ENCODE measurements around the gene ALDH5A1. TPM values are rescaled to one million over a fixed set of nuclear protein-coding genes. Genes with fewer than 3 reads are reported as not detected.
A peak's percentile ranks its signal among the peaks of the same experiment; 100 is the strongest.

Gene ALDH5A1
- total RNA-seq, 1 donor from 2014 or later = 14.7 TPM

DNA sequence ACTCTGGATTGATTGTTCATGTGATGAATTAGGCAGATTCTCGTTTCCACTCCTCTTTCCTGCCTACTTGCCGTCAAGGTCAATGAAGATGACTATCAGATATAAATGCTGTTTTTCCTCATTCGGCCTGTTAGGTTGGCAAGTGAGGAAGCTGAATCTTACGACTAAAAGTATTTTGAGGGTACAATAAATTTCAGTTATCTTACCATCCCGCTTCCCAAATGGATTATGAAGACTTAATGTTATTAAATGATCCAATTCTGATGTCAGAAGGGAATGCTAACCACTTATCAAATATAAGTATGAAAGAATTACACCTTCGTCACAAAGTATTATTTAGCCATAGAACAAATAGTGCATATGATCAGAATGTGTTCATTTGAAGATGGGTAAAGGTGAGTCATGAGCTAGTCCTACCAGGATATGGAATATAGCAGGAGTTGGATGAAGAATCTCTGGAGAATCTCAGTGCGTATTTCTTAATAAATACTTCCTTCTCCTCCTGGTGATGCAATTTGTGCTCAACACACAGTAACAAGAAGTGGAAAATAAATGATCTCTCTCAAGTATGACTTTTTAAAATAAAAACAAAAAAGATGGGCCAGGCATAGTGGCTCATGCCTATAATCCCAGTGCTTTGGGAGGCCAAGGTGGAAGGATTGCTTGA is 10.0 kb upstream of the ALDH5A1 start:
- TF ChIP-seq, protein P1, sequence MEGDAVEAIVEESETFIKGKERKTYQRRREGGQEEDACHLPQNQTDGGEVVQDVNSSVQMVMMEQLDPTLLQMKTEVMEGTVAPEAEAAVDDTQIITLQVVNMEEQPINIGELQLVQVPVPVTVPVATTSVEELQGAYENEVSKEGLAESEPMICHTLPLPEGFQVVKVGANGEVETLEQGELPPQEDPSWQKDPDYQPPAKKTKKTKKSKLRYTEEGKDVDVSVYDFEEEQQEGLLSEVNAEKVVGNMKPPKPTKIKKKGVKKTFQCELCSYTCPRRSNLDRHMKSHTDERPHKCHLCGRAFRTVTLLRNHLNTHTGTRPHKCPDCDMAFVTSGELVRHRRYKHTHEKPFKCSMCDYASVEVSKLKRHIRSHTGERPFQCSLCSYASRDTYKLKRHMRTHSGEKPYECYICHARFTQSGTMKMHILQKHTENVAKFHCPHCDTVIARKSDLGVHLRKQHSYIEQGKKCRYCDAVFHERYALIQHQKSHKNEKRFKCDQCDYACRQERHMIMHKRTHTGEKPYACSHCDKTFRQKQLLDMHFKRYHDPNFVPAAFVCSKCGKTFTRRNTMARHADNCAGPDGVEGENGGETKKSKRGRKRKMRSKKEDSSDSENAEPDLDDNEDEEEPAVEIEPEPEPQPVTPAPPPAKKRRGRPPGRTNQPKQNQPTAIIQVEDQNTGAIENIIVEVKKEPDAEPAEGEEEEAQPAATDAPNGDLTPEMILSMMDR (conservative IDR thresholded peaks at IDR 0.05) = no peak
- H3K27ac Mint-ChIP-seq = no peak overlapping the region
- H3K9me3 Mint-ChIP-seq = no peaks in the 10 kb centered on the region
- no peaks in the 10 kb centered on the region for H3K4me1 Mint-ChIP-seq (ENCODE audit: unreplicated experiment)
- no peak overlapping the region for H3K4me3 Mint-ChIP-seq
- no peaks in the 10 kb centered on the region for H3K27me3 Mint-ChIP-seq
- no peak for DNase-seq (ENCODE audit: extremely low spot score, unreplicated experiment)
- H3K36me3 Mint-ChIP-seq = peaks cover 2% of the 10 kb centered on the region

DNA sequence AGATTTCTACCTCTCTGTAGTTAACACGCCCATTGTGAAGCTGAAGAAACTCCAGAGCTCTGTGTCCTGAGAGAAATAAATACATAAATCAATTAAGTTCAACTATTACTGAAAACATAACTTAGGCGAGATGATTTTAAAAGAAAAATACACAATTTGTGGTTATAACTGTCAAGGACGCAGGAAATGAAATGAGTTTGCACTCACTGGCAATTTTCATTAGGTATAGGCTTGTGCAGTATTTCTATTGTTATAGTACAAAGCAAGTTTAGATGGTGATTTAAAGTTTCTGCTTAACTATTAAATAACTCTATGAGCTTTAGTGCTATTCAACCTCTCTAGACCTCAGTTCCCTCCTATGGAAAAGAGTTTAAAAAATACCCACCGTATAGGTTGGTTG is 8.7 kb upstream of the ALDH5A1 start:
- no peaks in the 10 kb centered on the region for H3K4me1 Mint-ChIP-seq (ENCODE audit: unreplicated experiment)
- no peaks in the 10 kb centered on the region for H3K9me3 Mint-ChIP-seq
- H3K36me3 Mint-ChIP-seq = no peaks in the 10 kb centered on the region
- no peak overlapping the region for H3K27ac Mint-ChIP-seq
- no peak overlapping the region for H3K4me3 Mint-ChIP-seq
- TF ChIP-seq, protein P1 (conservative IDR thresholded peaks at IDR 0.05) = no peak
- no peaks in the 10 kb centered on the region for H3K27me3 Mint-ChIP-seq
- DNase-seq (ENCODE audit: extremely low spot score, unreplicated experiment) = no peak

DNA sequence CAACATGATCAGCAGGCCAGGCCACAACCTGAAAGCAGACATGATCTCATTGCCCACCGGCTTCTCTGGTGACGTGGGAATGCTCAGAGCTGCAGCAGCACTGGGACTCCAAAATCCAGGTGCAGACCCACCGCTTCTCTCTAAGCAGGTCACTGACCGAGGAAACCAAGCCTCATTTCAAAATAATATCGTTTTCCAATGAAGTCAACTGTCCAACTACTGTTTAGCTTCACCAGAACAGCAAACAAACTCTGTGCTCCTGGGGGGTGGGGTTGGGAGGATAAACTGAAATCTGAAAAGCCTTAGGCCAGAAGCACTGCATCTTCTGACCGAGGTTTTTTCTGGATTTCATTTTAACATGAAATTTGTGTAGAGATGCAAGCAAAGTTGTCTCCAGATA is 5.3 kb upstream of the ALDH5A1 start, which contains the start of gene GPLD1:
TSS of gene GPLD1 (minus strand) at position 109 of the 400 bp plus-strand sequence. CDS start at position 42, 67 bp downstream.
- peaks cover 4% of the 10 kb centered on the region for H3K27me3 Mint-ChIP-seq
- no peaks in the 10 kb centered on the region for H3K36me3 Mint-ChIP-seq
- H3K4me3 Mint-ChIP-seq = no peak within 1 kb of the TSS
- TF ChIP-seq, protein P1 (conservative IDR thresholded peaks at IDR 0.05) = no peak
- peaks cover 6% of the 10 kb centered on the region for H3K4me1 Mint-ChIP-seq (ENCODE audit: unreplicated experiment)
- no peaks in the 10 kb centered on the region for H3K9me3 Mint-ChIP-seq
- no peak for DNase-seq (ENCODE audit: extremely low spot score, unreplicated experiment)
- peak within 1 kb of the TSS; percentile 46 for H3K27ac Mint-ChIP-seq

DNA sequence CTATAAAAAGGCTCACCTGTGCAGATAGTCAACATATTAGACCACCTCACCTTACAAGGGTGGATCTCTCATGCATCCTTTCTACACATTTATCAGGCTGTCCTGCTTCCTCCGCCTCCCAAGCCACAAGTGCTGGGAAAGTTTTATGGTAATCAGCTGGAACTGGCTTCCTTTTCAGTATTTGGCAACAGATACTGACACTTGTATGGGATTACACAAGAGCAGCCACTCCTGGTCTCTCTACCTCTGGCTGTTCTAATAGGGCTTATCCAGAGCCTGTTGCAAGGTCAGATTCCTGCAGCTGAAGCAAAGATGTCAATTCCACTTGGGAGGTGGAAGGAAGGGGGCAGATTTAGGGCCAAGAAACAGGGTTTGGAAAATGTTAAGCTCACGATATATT is 4.9 kb upstream of the ALDH5A1 start:
- TF ChIP-seq, protein P1 (conservative IDR thresholded peaks at IDR 0.05) = no peak
- DNase-seq (ENCODE audit: extremely low spot score, unreplicated experiment) = no peak
- no peak overlapping the region for H3K4me3 Mint-ChIP-seq
- H3K36me3 Mint-ChIP-seq = no peaks in the 10 kb centered on the region
- H3K9me3 Mint-ChIP-seq = no peaks in the 10 kb centered on the region
- H3K27me3 Mint-ChIP-seq = peaks cover 4% of the 10 kb centered on the region
- H3K27ac Mint-ChIP-seq = peak overlapping the region; percentile 46
- H3K4me1 Mint-ChIP-seq (ENCODE audit: unreplicated experiment) = peaks cover 6% of the 10 kb centered on the region

DNA sequence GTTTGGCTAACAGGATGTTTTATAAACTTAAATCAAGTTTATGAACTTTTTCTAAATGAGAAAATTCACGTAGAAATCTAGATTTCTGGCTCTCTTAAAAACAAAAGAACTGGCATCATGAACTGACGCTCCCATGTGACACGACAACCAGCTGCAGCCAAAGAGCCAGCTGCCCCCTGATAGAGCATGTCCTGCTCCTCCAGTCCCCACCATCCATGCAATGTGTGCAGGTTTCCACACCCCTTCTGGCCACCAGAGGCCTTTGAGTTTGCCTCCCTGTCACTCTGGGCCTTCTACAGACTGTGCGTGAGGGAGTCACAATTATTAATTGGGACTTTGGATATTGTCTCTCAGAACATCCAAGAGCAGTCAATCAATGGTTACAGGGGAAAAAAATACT is 3.8 kb upstream of the ALDH5A1 start:
- no peak for DNase-seq (ENCODE audit: extremely low spot score, unreplicated experiment)
- TF ChIP-seq, protein P1 (conservative IDR thresholded peaks at IDR 0.05) = no peak
- H3K4me3 Mint-ChIP-seq = no peak overlapping the region
- peaks cover 4% of the 10 kb centered on the region for H3K36me3 Mint-ChIP-seq
- peaks cover 11% of the 10 kb centered on the region for H3K4me1 Mint-ChIP-seq (ENCODE audit: unreplicated experiment)
- peaks cover 4% of the 10 kb centered on the region for H3K27me3 Mint-ChIP-seq
- H3K9me3 Mint-ChIP-seq = no peaks in the 10 kb centered on the region
- no peak overlapping the region for H3K27ac Mint-ChIP-seq
